SK-N-SH (cell line): ENCODE results near the gene CAMTA2. TPM values are rescaled to one million over a fixed set of nuclear protein-coding genes. Genes with fewer than 3 reads are reported as not detected.

Source experiments
- CTCF ChIA-PET: fragments of 300-600, 350-600 bp; formaldehyde crosslinking; extraction: SDS; loops from one replicate; lab custom pipeline; 2021; lab: Yijun Ruan, JAX
- POLR2A ChIA-PET: fragments of 350-600 bp; sonication (Branson Sonifier 250); formaldehyde crosslinking; extraction: SDS; loops from one replicate; lab custom pipeline; 2020; ENCODE audit warnings: antibody characterized with exemption, inconsistent platforms; lab: Yijun Ruan, JAX
- DNase-seq: peaks from one replicate; pipeline ENCODE4 v3.0.0; 2012
- H2AFZ ChIP-seq: fragments of 200-600 bp; sonication (generic); 2 replicates; pipeline ENCODE4 v1.8.1; 2016; ENCODE audit warnings: antibody characterized with exemption, mild to moderate bottlenecking, low read depth
- H3F3A ChIP-seq: fragments of 200-600 bp; sonication (generic); replicated peaks from 2 replicates; pipeline ENCODE3; 2016; ENCODE audit warnings: antibody characterized with exemption, mild to moderate bottlenecking; ENCODE audit not compliant: insufficient read depth
- H3K27ac ChIP-seq, 2 experiments: fragments of 200-500 bp in 1 of 2; fragments of 200-600 bp in 1 of 2; sonication (Bioruptor generic) in 1 of 2; sonication (generic), shearing (Covaris generic) in 1 of 2; 2 replicates each; pipeline versions ENCODE4 v1.5.1 to v1.6.1; 2014 to 2016; ENCODE audit warnings: low read depth in 2 of 2, inconsistent platforms in 1 of 2, low read length in 1 of 2, mild to moderate bottlenecking in 1 of 2, mixed read lengths in 1 of 2
- H3K27me3 ChIP-seq: fragments of 200-600 bp; sonication (generic), shearing (Covaris generic); 2 replicates; pipeline ENCODE4 v1.6.1; 2016; ENCODE audit warnings: mixed run types; ENCODE audit not compliant: insufficient read depth
- H3K36me3 ChIP-seq, 2 experiments: fragments of 200-500 bp in 1 of 2; fragments of 200-600 bp in 1 of 2; sonication (Bioruptor generic) in 1 of 2; sonication (generic) in 1 of 2; replicated peaks in 1 of 2; 2 replicates each; pipeline versions ENCODE3 to v1.5.1; 2014 to 2016; ENCODE audit warnings: low read length in 1 of 2, mild to moderate bottlenecking in 1 of 2; ENCODE audit not compliant: insufficient read depth in 2 of 2, control insufficient read depth in 1 of 2
- H3K4me1 ChIP-seq, 2 experiments: fragments of 200-500 bp in 1 of 2; fragments of 200-600 bp in 1 of 2; sonication (Bioruptor generic) in 1 of 2; sonication (generic), shearing (Covaris generic) in 1 of 2; 2 replicates each; pipeline versions ENCODE4 v1.5.1 to v1.6.1; 2014 to 2016; ENCODE audit warnings: low read depth in 1 of 2, low read length in 1 of 2, mixed run types in 1 of 2; ENCODE audit not compliant: insufficient read depth in 2 of 2, control insufficient read depth in 1 of 2
- H3K4me2 ChIP-seq: fragments of 200-600 bp; sonication (generic), shearing (Covaris generic); 2 replicates; pipeline ENCODE4 v1.6.1; 2017; ENCODE audit warnings: mixed run types
- H3K4me3 ChIP-seq, 2 experiments: fragments of 200-500 bp in 1 of 2; fragments of 200-600 bp in 1 of 2; sonication (Bioruptor generic) in 1 of 2; sonication (generic), shearing (Covaris generic) in 1 of 2; 2 replicates each; pipeline versions ENCODE4 v1.5.1 to v1.8.1; 2014 to 2016; ENCODE audit warnings: low read depth in 2 of 2, inconsistent platforms in 1 of 2, low read length in 1 of 2, mild to moderate bottlenecking in 1 of 2, mixed read lengths in 1 of 2, moderate library complexity in 1 of 2
- H3K79me2 ChIP-seq: fragments of 200-600 bp; sonication (generic); 2 replicates; pipeline ENCODE4 v1.8.1; 2017; ENCODE audit warnings: mild to moderate bottlenecking; ENCODE audit not compliant: insufficient read depth
- H3K9ac ChIP-seq: fragments of 200-600 bp; sonication (generic); 2 replicates; pipeline ENCODE4 v1.6.1; 2017; ENCODE audit warnings: mixed run types
- H3K9me2 ChIP-seq: fragments of 200-600 bp; sonication (generic); 2 replicates; pipeline ENCODE4 v1.6.1; 2017; ENCODE audit warnings: mixed run types
- H3K9me3 ChIP-seq: fragments of 200-600 bp; sonication (generic); 2 replicates; pipeline ENCODE4 v1.6.1; 2017; ENCODE audit warnings: mixed run types, mild to moderate bottlenecking, moderate library complexity
- H4K20me1 ChIP-seq: fragments of 200-600 bp; sonication (generic); 2 replicates; pipeline ENCODE4 v1.6.1; 2017; ENCODE audit warnings: mild to moderate bottlenecking, mixed run types; ENCODE audit not compliant: insufficient read depth
- CTCF ChIP-seq: fragments of 200-600 bp; sonication (generic); IDR thresholded peaks from 2 replicates; pipeline ENCODE4 v1.6.1; 2017; ENCODE audit warnings: antibody characterized with exemption, mild to moderate bottlenecking, moderate library complexity
- EZH2phosphoT487 ChIP-seq: fragments of 200-600 bp; sonication (generic); IDR thresholded peaks from 2 replicates; pipeline ENCODE4 v1.6.1; 2017; ENCODE audit warnings: low read depth, mixed run types, mild to moderate bottlenecking, antibody characterized with exemption, moderate library complexity, borderline replicate concordance
- FOXM1 ChIP-seq: IDR thresholded peaks from 2 replicates; pipeline ENCODE4 v1.4.0; 2012; ENCODE audit warnings: low read depth, mild to moderate bottlenecking
- GATA2 ChIP-seq: sonication (generic); formaldehyde crosslinking; IDR thresholded peaks from 2 replicates; pipeline ENCODE4 v1.5.0; 2020; ENCODE audit warnings: mild to moderate bottlenecking, missing genetic modification reagents
- MAX ChIP-seq: IDR thresholded peaks from 2 replicates; pipeline ENCODE4 v1.4.0; 2012; ENCODE audit warnings: low read depth
- MEF2A ChIP-seq: IDR thresholded peaks from 2 replicates; pipeline ENCODE4 v1.4.0; 2012; ENCODE audit warnings: low read depth, borderline replicate concordance
- MXI1 ChIP-seq: IDR thresholded peaks from 2 replicates; pipeline ENCODE4 v1.6.1; 2012; ENCODE audit warnings: mild to moderate bottlenecking, low read depth, low read length, improper control_type of control experiment
- NFIC ChIP-seq: IDR thresholded peaks from 2 replicates; pipeline ENCODE4 v1.4.0; 2012; ENCODE audit warnings: borderline replicate concordance
- NRF1 ChIP-seq: IDR thresholded peaks from 2 replicates; pipeline ENCODE4 v1.6.1; 2012; ENCODE audit warnings: low read depth, mild to moderate bottlenecking, low read length
- POLR2AphosphoS5 ChIP-seq: IDR thresholded peaks from 2 replicates; pipeline ENCODE4 v1.6.1; 2012; ENCODE audit warnings: low read depth, low read length
- RAD21 ChIP-seq: IDR thresholded peaks from 2 replicates; pipeline ENCODE4 v1.6.1; 2012; ENCODE audit warnings: mild to moderate bottlenecking, low read length
- RCOR1 ChIP-seq: fragments of 150-350 bp; IDR thresholded peaks from 2 replicates; pipeline ENCODE4 v1.6.1; 2017; ENCODE audit warnings: antibody characterized with exemption, low read length
- REST ChIP-seq: IDR thresholded peaks from 2 replicates; pipeline ENCODE4 v1.6.1; 2012; ENCODE audit warnings: mild to moderate bottlenecking, low read depth, low read length, moderate library complexity
- RFX5 ChIP-seq: IDR thresholded peaks from 2 replicates; pipeline ENCODE4 v1.6.1; 2012; ENCODE audit warnings: mild to moderate bottlenecking, improper control_type of control experiment, low read length
- SIN3A ChIP-seq: IDR thresholded peaks from 2 replicates; pipeline ENCODE4 v1.6.1; 2012; ENCODE audit warnings: low read depth, mild to moderate bottlenecking, low read length, moderate library complexity, borderline replicate concordance
- SMC3 ChIP-seq: IDR thresholded peaks from 2 replicates; pipeline ENCODE4 v1.6.1; 2012; ENCODE audit warnings: low read depth, low read length, improper control_type of control experiment
- USF1 ChIP-seq: IDR thresholded peaks from 2 replicates; pipeline ENCODE4 v1.4.0; 2012; ENCODE audit warnings: low read depth, borderline replicate concordance
- YY1 ChIP-seq: IDR thresholded peaks from 2 replicates; pipeline ENCODE4 v1.4.0; 2012; ENCODE audit warnings: low read depth, mild to moderate bottlenecking
- WGBS: methylation state at CpG from one replicate; pipeline ENCODE4 v1.1.6; 2017; ENCODE audit warnings: low lambda C conversion rate; 5-methylcytosine and 5-hydroxymethylcytosine counted together
- polyA plus RNA-seq, 3 experiments: library from polyadenylated mRNA; depleted of rRNA; stranded (reverse); fragments of >200 nt; gene quantifications; 2 replicates each; pipeline ENCODE4 v1.2.3, GENCODE V29; 2012

Gene CAMTA2, protein sequence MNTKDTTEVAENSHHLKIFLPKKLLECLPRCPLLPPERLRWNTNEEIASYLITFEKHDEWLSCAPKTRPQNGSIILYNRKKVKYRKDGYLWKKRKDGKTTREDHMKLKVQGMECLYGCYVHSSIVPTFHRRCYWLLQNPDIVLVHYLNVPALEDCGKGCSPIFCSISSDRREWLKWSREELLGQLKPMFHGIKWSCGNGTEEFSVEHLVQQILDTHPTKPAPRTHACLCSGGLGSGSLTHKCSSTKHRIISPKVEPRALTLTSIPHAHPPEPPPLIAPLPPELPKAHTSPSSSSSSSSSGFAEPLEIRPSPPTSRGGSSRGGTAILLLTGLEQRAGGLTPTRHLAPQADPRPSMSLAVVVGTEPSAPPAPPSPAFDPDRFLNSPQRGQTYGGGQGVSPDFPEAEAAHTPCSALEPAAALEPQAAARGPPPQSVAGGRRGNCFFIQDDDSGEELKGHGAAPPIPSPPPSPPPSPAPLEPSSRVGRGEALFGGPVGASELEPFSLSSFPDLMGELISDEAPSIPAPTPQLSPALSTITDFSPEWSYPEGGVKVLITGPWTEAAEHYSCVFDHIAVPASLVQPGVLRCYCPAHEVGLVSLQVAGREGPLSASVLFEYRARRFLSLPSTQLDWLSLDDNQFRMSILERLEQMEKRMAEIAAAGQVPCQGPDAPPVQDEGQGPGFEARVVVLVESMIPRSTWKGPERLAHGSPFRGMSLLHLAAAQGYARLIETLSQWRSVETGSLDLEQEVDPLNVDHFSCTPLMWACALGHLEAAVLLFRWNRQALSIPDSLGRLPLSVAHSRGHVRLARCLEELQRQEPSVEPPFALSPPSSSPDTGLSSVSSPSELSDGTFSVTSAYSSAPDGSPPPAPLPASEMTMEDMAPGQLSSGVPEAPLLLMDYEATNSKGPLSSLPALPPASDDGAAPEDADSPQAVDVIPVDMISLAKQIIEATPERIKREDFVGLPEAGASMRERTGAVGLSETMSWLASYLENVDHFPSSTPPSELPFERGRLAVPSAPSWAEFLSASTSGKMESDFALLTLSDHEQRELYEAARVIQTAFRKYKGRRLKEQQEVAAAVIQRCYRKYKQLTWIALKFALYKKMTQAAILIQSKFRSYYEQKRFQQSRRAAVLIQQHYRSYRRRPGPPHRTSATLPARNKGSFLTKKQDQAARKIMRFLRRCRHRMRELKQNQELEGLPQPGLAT
- polyA plus RNA-seq (2012; rRNA removed) = 18.4 and 27.0 TPM in 2 replicates
- 7.1 and 10.2 TPM in 2 replicates for polyA plus RNA-seq (2012; cell fraction: cytosol; rRNA removed)
- 101 and 118 TPM in 2 replicates for polyA plus RNA-seq (2012; cell fraction: nucleus; rRNA removed)

DNA sequence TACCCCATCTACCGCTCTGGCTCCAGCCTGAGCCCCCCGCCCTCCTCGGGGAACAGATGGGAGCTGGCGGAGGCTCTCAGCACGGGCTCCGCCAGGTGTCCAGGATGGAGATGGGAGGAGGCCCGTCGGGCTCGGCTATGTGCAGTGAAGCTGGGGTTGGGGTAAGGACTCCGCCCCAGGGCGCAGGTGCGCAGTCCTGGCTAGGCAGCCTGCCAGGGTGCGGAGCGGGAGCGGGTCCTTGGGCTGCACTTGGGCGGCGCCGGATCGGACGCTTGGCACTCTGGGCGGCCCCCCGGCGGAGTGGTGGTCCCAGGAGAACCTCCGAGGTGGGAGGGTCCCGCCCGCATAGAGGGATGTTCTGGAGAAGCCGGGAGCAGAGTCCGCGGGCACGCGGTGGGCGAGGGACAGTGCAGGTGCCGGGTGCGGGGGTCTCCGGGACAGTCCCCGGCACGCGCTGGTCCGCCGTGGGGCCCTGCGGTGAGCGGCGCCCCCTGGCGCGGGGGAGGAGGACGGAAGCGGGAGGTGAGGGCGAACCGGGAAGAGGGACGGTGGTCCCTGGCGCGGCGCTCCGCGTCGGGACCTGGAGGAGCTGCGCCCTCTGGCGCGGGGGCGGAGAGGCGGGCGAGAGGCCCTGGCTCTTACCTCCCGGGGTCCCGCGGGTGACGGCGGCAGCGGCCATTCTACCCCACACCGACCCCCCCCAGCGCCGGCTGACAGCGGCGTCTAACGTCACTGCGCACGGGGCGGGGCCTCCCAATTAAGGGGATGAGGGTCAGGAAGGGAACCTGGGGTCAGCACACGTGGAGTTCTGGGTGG lies at the start of gene CAMTA2:
TSS of gene CAMTA2 (minus strand) at position 725 of the 816 bp plus-strand sequence. CDS start 1,453 bp downstream, outside the sequence.
- WGBS = 16% methylated on average over 15 of the region's 78 CpGs
- Histone ChIP-seq H4K20me1 (no peaks in the 10 kb centered on the region), H3K9ac (peak within 1 kb of the TSS; percentile 75), H3K9me2 (no peaks in the 10 kb centered on the region), H3K27ac (peak within 1 kb of the TSS; percentile 41 to 74; a peak in 2 of 4 replicates), H3K4me1 (peaks cover 7 to 18% of the 10 kb centered on the region in 2 experiments; a peak in 2 of 4 replicates), H3K36me3 (peaks cover 0 to 8% of the 10 kb centered on the region in 2 experiments), H3K27me3 (no peaks in the 10 kb centered on the region), H3F3A (peaks cover 9% of the 10 kb centered on the region), H2AFZ (peak within 1 kb of the TSS; percentile 90), H3K4me2 (peak within 1 kb of the TSS; percentile 92), H3K4me3 (peak within 1 kb of the TSS; percentile 83 to 96), H3K9me3 (no peaks in the 10 kb centered on the region), H3K79me2 (peaks cover 3% of the 10 kb centered on the region; the same call in 1 of the 2 replicates)
- peak; percentile 94 for DNase-seq
- POLR2A ChIA-PET = interaction anchor here (0.9 to 1.4 kb wide), 3 partner anchors 9 to 39 kb away, joined by 3 to 5 read pairs (median 4); partner anchors contain the start of gene SPAG7
- CTCF ChIA-PET = interaction anchor here (0.7 to 5.7 kb wide), 29 partner anchors 8 to 197 kb away, joined by 3 to 54 read pairs (median 5); partner anchors contain the start of genes CHRNE, ENO3, GP1BA and INCA1
- TF ChIP-seq RFX5 (no peak), SIN3A (0 out of 2 replicates have a peak, but pooled peaks have one; percentile 79), CTCF (peak; percentile 80), EZH2phosphoT487 (no peak), MAX (peak; percentile 93; the same call in 1 of the 2 replicates), MXI1 (peak; percentile 95), NRF1 (peak; percentile 43; the same call in 1 of the 2 replicates), RCOR1 (no peak), USF1 (0 out of 2 replicates have a peak, but pooled peaks have one; percentile 21), GATA2 (CRISPR knock-in tag) (no peak), SMC3 (peak; percentile 29; the same call in 1 of the 2 replicates), RAD21 (peak; percentile 30), NFIC (no peak), FOXM1 (peak; percentile 31; the same call in 1 of the 2 replicates), REST (no peak), POLR2AphosphoS5 (peak; percentile 71; the same call in 1 of the 2 replicates), YY1 (peak; percentile 82), MEF2A (no peak)
